Heart right ventricle (tissue), 16 donors: ENCODE measurements around the gene OR52K1. TPM values are rescaled to one million over a fixed set of nuclear protein-coding genes. Genes with fewer than 3 reads are reported as not detected.

Source experiments
- ATAC-seq, 8 donors: fragments of 200-7000 bp; cut with Tn5 transposase; one replicate each; pipeline ENCODE4 v1.9.1; 2020; ENCODE audit warnings: mild to moderate bottlenecking in 8 of 8, moderate library complexity in 8 of 8, moderate number of reproducible peaks in 1 of 8
- DNase-seq, 2 donors: peaks; one replicate each; pipeline ENCODE4 v3.0.0-alpha.2; 2020
- H3K27ac ChIP-seq, 10 donors: fragments of 200-600 bp; sonication (generic) in 2 of 10; one replicate each; pipeline versions ENCODE4 v1.5.0 to v1.8.0; 2020 to 2022; ENCODE audit warnings: mild to moderate bottlenecking in 3 of 10
- H3K27me3 ChIP-seq, 7 donors: fragments of 200-600 bp; one replicate each; pipeline ENCODE4 v1.8.0; 2021 to 2022; ENCODE audit warnings: mild to moderate bottlenecking in 2 of 7
- H3K36me3 ChIP-seq, 9 donors: fragments of 200-600 bp; sonication (generic) in 1 of 9; one replicate each; pipeline versions ENCODE4 v1.5.0 to v1.8.0; 2020 to 2022; ENCODE audit warnings: mild to moderate bottlenecking in 2 of 9
- H3K4me1 ChIP-seq, 9 donors: fragments of 200-600 bp; sonication (generic) in 1 of 9; one replicate each; pipeline versions ENCODE4 v1.5.0 to v1.8.0; 2020 to 2022; ENCODE audit warnings: mild to moderate bottlenecking in 4 of 9
- H3K4me3 ChIP-seq, 10 donors: fragments of 200-600 bp; sonication (generic) in 2 of 10; one replicate each; pipeline versions ENCODE4 v1.5.0 to v1.8.0; 2020 to 2022; ENCODE audit warnings: mild to moderate bottlenecking in 7 of 10, moderate library complexity in 2 of 10
- H3K9me3 ChIP-seq, 11 donors: fragments of 200-600 bp in 10 of 11; sonication (generic) in 2 of 11; one replicate each; pipeline versions ENCODE4 v1.5.0 to v1.8.0; 2013 to 2022; ENCODE audit warnings: mild to moderate bottlenecking in 2 of 11, control low read depth in 1 of 11, moderate library complexity in 1 of 11
- CTCF ChIP-seq, 9 donors: fragments of 200-600 bp; sonication (generic) in 2 of 9; IDR thresholded peaks; one replicate each; pipeline versions ENCODE4 v1.5.0 to v1.8.0; 2021 to 2022; ENCODE audit warnings: antibody characterized with exemption in 9 of 9, mild to moderate bottlenecking in 5 of 9, moderate library complexity in 1 of 9
- WGBS, 2 donors: extraction: QIAGEN DNeasy Blood & Tissue Kit; methylation state at CpG; one replicate each; pipeline ENCODE4 v1.1.7; 2013; ENCODE audit warnings: inconsistent platforms in 1 of 2; 5-methylcytosine and 5-hydroxymethylcytosine counted together
- intact Hi-C, 10 donors: fragments of 100-400 bp; cut with DNase I; formaldehyde crosslinking; loops; one replicate each; pipeline versions ENCODE4 v1.11.1 to v1.14.2; 2022
- polyA plus RNA-seq, 2 donors: library from polyadenylated mRNA; stranded (reverse); fragments of 200-250 nt; gene quantifications; one replicate each; pipeline ENCODE4 v1.2.3, GENCODE V29; 2013
- total RNA-seq, 10 donors: library from RNA; stranded (reverse); fragmentation: NEBNext Ultra II Directional in 3 of 10; extraction: Animal tissue kit (Norgen Biotek cat#: 25700) in 3 of 10; gene quantifications; one replicate each; pipeline versions ENCODE4 v1.2.1 to v1.2.4, GENCODE V29; 2021 to 2023
- donor health status: Arrhythmogenic right ventricular cardiomyopathy.
- donor health status: ischemic (EF 13 %, LVEDD 7.1; RV severe dilation, severe dysfunction).
- donor health status: healthy with polysubstance abuse.
- donor health status: DM: no; HTN: yes; CAD: no.
- donor health status: DM: no; HTN: no; CAD: no.
- donor health status: ischemic (EF 25% LVEDD 6.9; RV normal size, moderate dysfunction).
- donor health status: ischemic (EF 25% LVEDD 5.7; RV mildly dilated, moderate dysfunction).
- donor health status: healthy.
- donor health status: DM: yes; HTN: yes; CAD: no.
- donor health status: Ischemic cardiomyopathy.
- donor health status: ischemic (EF 35%, LVEDD 5.7; RV mildly dilated, moderate dysfunction).
- donor health status: nonischemic (EF 11% LVEDD 7.7; RV severe dilation, severe dysfunction).
- donor health status: DM: yes; HTN: yes; CAD: no.
- donor health status: PGD.
- donor health status: ischemic (EF 29% LVEDD 5.4; RV normal size, mild dysfunction).
- donor health status: nonischemic (EF 23%, LVEDD 6.1; RV moderate dilation, normal function).

The OR52K1 gene
- total and polyA plus RNA-seq, 12 donors: not detected

- no peaks in the 10 kb centered on the region for H3K27me3 ChIP-seq
- ATAC-seq (no peak), DNase-seq (no peak)
- 77 to 78% methylated on average over 1 of the region's 1 CpG for WGBS, 2 donors
- no peak overlapping the region for H3K4me3 ChIP-seq
- peaks cover 0 to 9% (median 0%) of the 10 kb centered on the region in 9 donors for H3K4me1 ChIP-seq
- no peak overlapping the region for H3K27ac ChIP-seq
- H3K9me3 ChIP-seq: peaks cover 0 to 20% (median 6%) of the 10 kb centered on the region in 11 donors
- H3K36me3 ChIP-seq: no peaks in the 10 kb centered on the region
- intact Hi-C loops: no loop called here
- no peak for TF ChIP-seq CTCF (IDR thresholded peaks at IDR 0.05)
Observed at GRCh38 chr11:4465407-4465806, 17.0 kb upstream of the OR52K1 start.

GRCh38 chr11:4466131-4466870 lies 16.1 kb upstream of the OR52K1 start:
- no peaks in the 10 kb centered on the region for H3K27me3 ChIP-seq
- DNase-seq: no peak
- 41 to 44% methylated on average over 5 of the region's 5 CpGs for WGBS, 2 donors
- no peak for TF ChIP-seq CTCF (IDR thresholded peaks at IDR 0.05)
- no peaks in the 10 kb centered on the region for H3K36me3 ChIP-seq
- ATAC-seq: no peak
- no peak overlapping the region for H3K4me3 ChIP-seq
- intact Hi-C loops: no loop called here
- H3K9me3 ChIP-seq: peaks cover 0 to 20% (median 6%) of the 10 kb centered on the region in 11 donors
- H3K4me1 ChIP-seq: peaks cover 0 to 8% (median 0%) of the 10 kb centered on the region in 9 donors
- no peak overlapping the region for H3K27ac ChIP-seq

GRCh38 chr11:4466871-4467442 lies 15.5 kb upstream of the OR52K1 start:
- ATAC-seq (no peak), DNase-seq (no peak)
- no peak for TF ChIP-seq CTCF (IDR thresholded peaks at IDR 0.05)
- peaks cover 0 to 8% (median 0%) of the 10 kb centered on the region in 9 donors for H3K4me1 ChIP-seq
- H3K27ac ChIP-seq: no peak overlapping the region
- no peaks in the 10 kb centered on the region for H3K27me3 ChIP-seq
- H3K9me3 ChIP-seq: peaks cover 0 to 20% (median 6%) of the 10 kb centered on the region in 11 donors
- no peak overlapping the region for H3K4me3 ChIP-seq
- H3K36me3 ChIP-seq: no peaks in the 10 kb centered on the region
- intact Hi-C loops: no loop called here

- TF ChIP-seq CTCF (IDR thresholded peaks at IDR 0.05): no peak
- intact Hi-C loops: no loop called here
- Histone ChIP-seq H3K36me3 (no peaks in the 10 kb centered on the region), H3K27me3 (peaks cover 0 to 4% (median 0%) of the 10 kb centered on the region in 7 donors), H3K4me1 (peaks cover 0 to 8% (median 0%) of the 10 kb centered on the region in 9 donors), H3K4me3 (no peak overlapping the region), H3K9me3 (peaks cover 0 to 20% (median 6%) of the 10 kb centered on the region in 11 donors), H3K27ac (no peak overlapping the region)
- WGBS, 2 donors: 66 to 72% methylated on average over 3 of the region's 3 CpGs
- ATAC-seq: no peak
- no peak for DNase-seq
Observed at GRCh38 chr11:4467811-4468606, 14.4 kb upstream of the OR52K1 start.
